ENCODE data around the gene TMEM169. TPM values are rescaled to one million over a fixed set of nuclear protein-coding genes. Genes with fewer than 3 reads are reported as not detected.

The TMEM169 gene
- polyA plus RNA-seq, 2 of the 4 experiments (the other 2 are of a cell fraction): 0.54 to 0.81 TPM

GRCh38 chr2:216083464-216084281 lies 2.0 kb downstream of the TMEM169 start:
- no peak for FAIRE-seq
- peaks cover 23% of the 10 kb centered on the region; the same call in 2 of the 3 replicates for H3K4me1 ChIP-seq
- no peaks in the 10 kb centered on the region for H3K9me3 ChIP-seq
- WGBS (ENCODE audit: missing lambda C conversion rate): 85% methylated on average over 11 of the region's 11 CpGs
- ChIA-PET CTCF (interaction anchor here (0.6 to 1.6 kb wide), 4 partner anchors 9 to 1702 kb away, joined by 3 to 6 read pairs (median 3); no protein-coding TSS in a partner anchor), POLR2A (no interaction called here)
- H3K4me2 ChIP-seq: no peak overlapping the region
- H3K4me3 ChIP-seq: no peak overlapping the region
- DNase-seq (ENCODE audit: low read depth in 1 of 2, low spot score in 1 of 2): no peak
- TF ChIP-seq HEYL (CRISPR knock-in tag; IDR thresholded peaks at IDR 0.05) (no peak), CEBPB (IDR thresholded peaks at IDR 0.05) (no peak), TP53 (CRISPR knock-in tag; IDR thresholded peaks at IDR 0.05) (no peak), POLR2AphosphoS2 (conservative IDR thresholded peaks at IDR 0.05; ENCODE audit: low read length) (no peak), BCL3 (IDR thresholded peaks at IDR 0.05) (no peak), MAFK (IDR thresholded peaks at IDR 0.05; ENCODE audit: partially characterized antibody) (no peak), RARB (CRISPR knock-in tag; IDR thresholded peaks at IDR 0.05) (no peak), KDM5A (IDR thresholded peaks at IDR 0.05) (no peak), HDAC2 (IDR thresholded peaks at IDR 0.05) (no peak), HOXB13 (CRISPR knock-in tag; IDR thresholded peaks at IDR 0.05; ENCODE audit: low read depth) (no peak), MAX (IDR thresholded peaks at IDR 0.05) (no peak), JUN (IDR thresholded peaks at IDR 0.05) (no peak), RAD21 (conservative IDR thresholded peaks at IDR 0.05 in 1 of 2, IDR thresholded peaks at IDR 0.05 in 1 of 2) (no peak)
- TF ChIP-seq, protein P1, sequence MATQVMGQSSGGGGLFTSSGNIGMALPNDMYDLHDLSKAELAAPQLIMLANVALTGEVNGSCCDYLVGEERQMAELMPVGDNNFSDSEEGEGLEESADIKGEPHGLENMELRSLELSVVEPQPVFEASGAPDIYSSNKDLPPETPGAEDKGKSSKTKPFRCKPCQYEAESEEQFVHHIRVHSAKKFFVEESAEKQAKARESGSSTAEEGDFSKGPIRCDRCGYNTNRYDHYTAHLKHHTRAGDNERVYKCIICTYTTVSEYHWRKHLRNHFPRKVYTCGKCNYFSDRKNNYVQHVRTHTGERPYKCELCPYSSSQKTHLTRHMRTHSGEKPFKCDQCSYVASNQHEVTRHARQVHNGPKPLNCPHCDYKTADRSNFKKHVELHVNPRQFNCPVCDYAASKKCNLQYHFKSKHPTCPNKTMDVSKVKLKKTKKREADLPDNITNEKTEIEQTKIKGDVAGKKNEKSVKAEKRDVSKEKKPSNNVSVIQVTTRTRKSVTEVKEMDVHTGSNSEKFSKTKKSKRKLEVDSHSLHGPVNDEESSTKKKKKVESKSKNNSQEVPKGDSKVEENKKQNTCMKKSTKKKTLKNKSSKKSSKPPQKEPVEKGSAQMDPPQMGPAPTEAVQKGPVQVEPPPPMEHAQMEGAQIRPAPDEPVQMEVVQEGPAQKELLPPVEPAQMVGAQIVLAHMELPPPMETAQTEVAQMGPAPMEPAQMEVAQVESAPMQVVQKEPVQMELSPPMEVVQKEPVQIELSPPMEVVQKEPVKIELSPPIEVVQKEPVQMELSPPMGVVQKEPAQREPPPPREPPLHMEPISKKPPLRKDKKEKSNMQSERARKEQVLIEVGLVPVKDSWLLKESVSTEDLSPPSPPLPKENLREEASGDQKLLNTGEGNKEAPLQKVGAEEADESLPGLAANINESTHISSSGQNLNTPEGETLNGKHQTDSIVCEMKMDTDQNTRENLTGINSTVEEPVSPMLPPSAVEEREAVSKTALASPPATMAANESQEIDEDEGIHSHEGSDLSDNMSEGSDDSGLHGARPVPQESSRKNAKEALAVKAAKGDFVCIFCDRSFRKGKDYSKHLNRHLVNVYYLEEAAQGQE (IDR thresholded peaks at IDR 0.05): no peak
- TF ChIP-seq, protein P2, sequence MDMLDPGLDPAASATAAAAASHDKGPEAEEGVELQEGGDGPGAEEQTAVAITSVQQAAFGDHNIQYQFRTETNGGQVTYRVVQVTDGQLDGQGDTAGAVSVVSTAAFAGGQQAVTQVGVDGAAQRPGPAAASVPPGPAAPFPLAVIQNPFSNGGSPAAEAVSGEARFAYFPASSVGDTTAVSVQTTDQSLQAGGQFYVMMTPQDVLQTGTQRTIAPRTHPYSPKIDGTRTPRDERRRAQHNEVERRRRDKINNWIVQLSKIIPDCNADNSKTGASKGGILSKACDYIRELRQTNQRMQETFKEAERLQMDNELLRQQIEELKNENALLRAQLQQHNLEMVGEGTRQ (IDR thresholded peaks at IDR 0.05): no peak
- ATAC-seq: no peak
- no peak overlapping the region for H3K27ac ChIP-seq

DNA sequence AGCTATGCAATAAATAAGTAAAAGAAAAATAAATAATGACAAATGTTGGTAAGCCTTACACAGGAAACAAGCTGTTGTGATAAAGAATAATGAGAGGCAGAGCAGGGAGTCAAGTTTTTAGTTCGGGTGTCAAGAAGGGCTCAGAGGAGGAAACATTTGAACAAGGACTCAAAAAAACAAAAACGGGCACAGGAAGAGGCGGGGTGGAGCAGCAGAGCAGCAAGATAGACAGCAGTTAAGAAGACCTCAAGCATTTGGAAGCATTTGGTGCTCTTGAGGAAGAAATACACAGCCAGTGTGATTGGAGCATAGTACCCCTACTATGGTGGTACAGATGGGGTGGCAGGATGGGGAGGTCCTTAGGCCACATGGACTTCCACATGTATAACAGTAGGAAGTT lies 2.8 kb downstream of the TMEM169 start:
- no peak overlapping the region for H3K27ac ChIP-seq
- CTCF ChIA-PET: interaction anchor here (0.6 to 1.6 kb wide), 3 partner anchors 9 to 1701 kb away, joined by 3 to 6 read pairs (median 3); no protein-coding TSS in a partner anchor
- ATAC-seq (no peak), FAIRE-seq (no peak), DNase-seq (ENCODE audit: low read depth in 1 of 2, low spot score in 1 of 2) (no peak)
- H3K4me1 ChIP-seq: peaks cover 14% of the 10 kb centered on the region; the same call in 2 of the 3 replicates
- WGBS (ENCODE audit: missing lambda C conversion rate): 85% methylated on average over 3 of the region's 3 CpGs
- H3K4me3 ChIP-seq: no peak overlapping the region
- TF ChIP-seq, protein P3, sequence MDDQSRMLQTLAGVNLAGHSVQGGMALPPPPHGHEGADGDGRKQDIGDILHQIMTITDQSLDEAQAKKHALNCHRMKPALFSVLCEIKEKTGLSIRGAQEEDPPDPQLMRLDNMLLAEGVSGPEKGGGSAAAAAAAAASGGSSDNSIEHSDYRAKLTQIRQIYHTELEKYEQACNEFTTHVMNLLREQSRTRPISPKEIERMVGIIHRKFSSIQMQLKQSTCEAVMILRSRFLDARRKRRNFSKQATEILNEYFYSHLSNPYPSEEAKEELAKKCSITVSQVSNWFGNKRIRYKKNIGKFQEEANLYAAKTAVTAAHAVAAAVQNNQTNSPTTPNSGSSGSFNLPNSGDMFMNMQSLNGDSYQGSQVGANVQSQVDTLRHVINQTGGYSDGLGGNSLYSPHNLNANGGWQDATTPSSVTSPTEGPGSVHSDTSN (IDR thresholded peaks at IDR 0.05): no peak
- TF ChIP-seq MYC (IDR thresholded peaks at IDR 0.05; ENCODE audit: borderline replicate concordance, low read length) (no peak), ZFP36 (IDR thresholded peaks at IDR 0.05; ENCODE audit: borderline replicate concordance, partially characterized antibody) (no peak), BCL3 (IDR thresholded peaks at IDR 0.05) (no peak), NPAS2 (CRISPR knock-in tag; IDR thresholded peaks at IDR 0.05; ENCODE audit: borderline replicate concordance) (no peak), HMGXB4 (CRISPR knock-in tag; IDR thresholded peaks at IDR 0.05; ENCODE audit: borderline replicate concordance) (no peak), SREBF2 (IDR thresholded peaks at IDR 0.05) (no peak)
- H3K9me3 ChIP-seq: no peaks in the 10 kb centered on the region
- POLR2A ChIA-PET: no interaction called here
- H3K4me2 ChIP-seq: no peak overlapping the region
